ENCODE measurements around the gene GGT5.

The GGT5 gene

GRCh38 chr22:24201681-24202614 lies 42.9 kb downstream of the GGT5 start:
- Histone ChIP-seq H3K79me1 (ENCODE audit: low read depth, low read length) (no peaks in the 10 kb centered on the region), H3K4me1 (ENCODE audit: control insufficient read depth in 2 of 2, insufficient read depth in 1 of 2, low read depth in 1 of 2, low read length in 2 of 2) (no peaks in the 10 kb centered on the region), H3K27ac (replicated peaks; ENCODE audit: low read length) (no peak overlapping the region), H2BK5ac (ENCODE audit: low read length) (no peak overlapping the region), H3K4me3 (ENCODE audit: low read length in 2 of 2) (no peak overlapping the region), H3K4ac (ENCODE audit: low read length) (no peak overlapping the region), H2BK120ac (ENCODE audit: low read depth, low read length) (no peak overlapping the region), H2AK5ac (ENCODE audit: low read depth, low read length) (no peak overlapping the region), H4K8ac (ENCODE audit: low read depth, low read length) (no peak overlapping the region), H3K27me3 (ENCODE audit: control insufficient read depth in 3 of 3, insufficient read depth in 3 of 3, low read depth in 1 of 3, low read length in 3 of 3) (no peaks in the 10 kb centered on the region), H3K9me3 (replicated peaks in 1 of 2; ENCODE audit: control insufficient read depth in 2 of 2, insufficient read depth in 1 of 2, low read depth in 1 of 2, low read length in 2 of 2) (peaks cover 0 to 14% of the 10 kb centered on the region in 2 donors), H2BK12ac (ENCODE audit: low read length) (no peak overlapping the region), H2BK15ac (ENCODE audit: low read length) (no peak overlapping the region), H3K4me2 (ENCODE audit: insufficient read depth, low read length, poor library complexity, severe bottlenecking) (no peak overlapping the region), H3K9ac (ENCODE audit: low read depth, low read length, poor library complexity) (no peak overlapping the region), H3K23ac (ENCODE audit: low read depth, low read length, poor library complexity) (no peak overlapping the region), H4K91ac (ENCODE audit: low read depth, low read length, poor library complexity) (no peak overlapping the region), H3K14ac (ENCODE audit: low read length) (no peak overlapping the region), H3K18ac (ENCODE audit: low read length) (no peak overlapping the region), H2AFZ (ENCODE audit: low read length) (no peak overlapping the region), H3K36me3 (replicated peaks in 1 of 2; ENCODE audit: control insufficient read depth in 2 of 2, insufficient read depth in 2 of 2, low read length in 2 of 2) (no peaks in the 10 kb centered on the region)
- DNase-seq (ENCODE audit: low spot score), result no peak
- no CpG with 5 or more reads among the region's 26 CpGs for WGBS, 2 donors (ENCODE audit: extremely low coverage in 2 of 2, insufficient read length in 2 of 2, insufficient replicate concordance in 1 of 2)

GRCh38 chr22:24200619-24201212 lies 44.2 kb downstream of the GGT5 start:
- Histone ChIP-seq H2BK15ac (ENCODE audit: low read length) (no peak overlapping the region), H3K4me3 (ENCODE audit: low read length in 2 of 2) (no peak overlapping the region), H3K4ac (ENCODE audit: low read length) (no peak overlapping the region), H2AK5ac (ENCODE audit: low read depth, low read length) (no peak overlapping the region), H2AFZ (ENCODE audit: low read length) (no peak overlapping the region), H3K79me1 (ENCODE audit: low read depth, low read length) (no peaks in the 10 kb centered on the region), H2BK5ac (ENCODE audit: low read length) (no peak overlapping the region), H3K14ac (ENCODE audit: low read length) (no peak overlapping the region), H2BK12ac (ENCODE audit: low read length) (no peak overlapping the region), H3K4me1 (ENCODE audit: control insufficient read depth in 2 of 2, insufficient read depth in 1 of 2, low read depth in 1 of 2, low read length in 2 of 2) (no peaks in the 10 kb centered on the region), H3K9me3 (replicated peaks in 1 of 2; ENCODE audit: control insufficient read depth in 2 of 2, insufficient read depth in 1 of 2, low read depth in 1 of 2, low read length in 2 of 2) (peaks cover 0 to 11% of the 10 kb centered on the region in 2 donors), H4K8ac (ENCODE audit: low read depth, low read length) (no peak overlapping the region), H3K18ac (ENCODE audit: low read length) (no peak overlapping the region), H3K27me3 (ENCODE audit: control insufficient read depth in 3 of 3, insufficient read depth in 3 of 3, low read depth in 1 of 3, low read length in 3 of 3) (no peaks in the 10 kb centered on the region), H3K9ac (ENCODE audit: low read depth, low read length, poor library complexity) (no peak overlapping the region), H3K4me2 (ENCODE audit: insufficient read depth, low read length, poor library complexity, severe bottlenecking) (no peak overlapping the region), H3K36me3 (replicated peaks in 1 of 2; ENCODE audit: control insufficient read depth in 2 of 2, insufficient read depth in 2 of 2, low read length in 2 of 2) (no peaks in the 10 kb centered on the region), H2BK120ac (ENCODE audit: low read depth, low read length) (no peak overlapping the region), H4K91ac (ENCODE audit: low read depth, low read length, poor library complexity) (no peak overlapping the region), H3K23ac (ENCODE audit: low read depth, low read length, poor library complexity) (no peak overlapping the region), H3K27ac (replicated peaks; ENCODE audit: low read length) (no peak overlapping the region)
- no CpG with 5 or more reads among the region's 7 CpGs for WGBS, 2 donors (ENCODE audit: extremely low coverage in 2 of 2, insufficient read length in 2 of 2, insufficient replicate concordance in 1 of 2)
- no peak for DNase-seq (ENCODE audit: low spot score)

DNA sequence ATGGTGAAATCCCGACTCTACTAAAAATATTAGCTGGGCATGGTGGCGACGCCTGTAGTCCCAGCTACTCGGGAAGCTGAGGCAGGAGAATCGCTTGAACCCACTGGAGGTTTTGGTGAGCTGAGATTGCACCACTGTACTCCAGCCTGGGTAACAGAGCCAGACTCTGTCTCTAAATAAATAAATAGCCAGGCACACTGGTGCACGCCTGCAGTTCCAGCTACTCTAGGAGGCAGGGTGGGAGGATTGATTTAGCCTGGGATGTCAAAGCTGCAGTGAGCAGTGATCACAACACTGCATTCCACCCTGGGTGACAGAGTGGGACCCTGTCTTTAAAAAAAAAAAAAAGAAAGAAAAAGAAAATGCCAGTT lies 46.2 kb downstream of the GGT5 start:
- Histone ChIP-seq H3K9ac (ENCODE audit: low read depth, low read length, poor library complexity) (no peak overlapping the region), H3K4me2 (ENCODE audit: insufficient read depth, low read length, poor library complexity, severe bottlenecking) (no peak overlapping the region), H3K9me3 (replicated peaks in 1 of 2; ENCODE audit: control insufficient read depth in 2 of 2, insufficient read depth in 1 of 2, low read depth in 1 of 2, low read length in 2 of 2) (no peaks in the 10 kb centered on the region), H2BK12ac (ENCODE audit: low read length) (no peak overlapping the region), H3K18ac (ENCODE audit: low read length) (no peak overlapping the region), H4K91ac (ENCODE audit: low read depth, low read length, poor library complexity) (no peak overlapping the region), H2AK5ac (ENCODE audit: low read depth, low read length) (no peak overlapping the region), H3K27me3 (ENCODE audit: control insufficient read depth in 3 of 3, insufficient read depth in 3 of 3, low read depth in 1 of 3, low read length in 3 of 3) (no peaks in the 10 kb centered on the region), H3K36me3 (replicated peaks in 1 of 2; ENCODE audit: control insufficient read depth in 2 of 2, insufficient read depth in 2 of 2, low read length in 2 of 2) (no peaks in the 10 kb centered on the region), H3K79me1 (ENCODE audit: low read depth, low read length) (no peaks in the 10 kb centered on the region), H3K4me1 (ENCODE audit: control insufficient read depth in 2 of 2, insufficient read depth in 1 of 2, low read depth in 1 of 2, low read length in 2 of 2) (no peaks in the 10 kb centered on the region), H2BK15ac (ENCODE audit: low read length) (no peak overlapping the region), H2AFZ (ENCODE audit: low read length) (no peak overlapping the region), H4K8ac (ENCODE audit: low read depth, low read length) (no peak overlapping the region), H2BK5ac (ENCODE audit: low read length) (no peak overlapping the region), H3K14ac (ENCODE audit: low read length) (no peak overlapping the region), H3K4ac (ENCODE audit: low read length) (no peak overlapping the region), H3K23ac (ENCODE audit: low read depth, low read length, poor library complexity) (no peak overlapping the region), H3K4me3 (ENCODE audit: low read length in 2 of 2) (no peak overlapping the region), H3K27ac (replicated peaks; ENCODE audit: low read length) (no peak overlapping the region), H2BK120ac (ENCODE audit: low read depth, low read length) (no peak overlapping the region)
- WGBS, 2 donors (ENCODE audit: extremely low coverage in 2 of 2, insufficient read length in 2 of 2, insufficient replicate concordance in 1 of 2), result no CpG with 5 or more reads among the region's 6 CpGs
- no peak for DNase-seq (ENCODE audit: low spot score)

DNA sequence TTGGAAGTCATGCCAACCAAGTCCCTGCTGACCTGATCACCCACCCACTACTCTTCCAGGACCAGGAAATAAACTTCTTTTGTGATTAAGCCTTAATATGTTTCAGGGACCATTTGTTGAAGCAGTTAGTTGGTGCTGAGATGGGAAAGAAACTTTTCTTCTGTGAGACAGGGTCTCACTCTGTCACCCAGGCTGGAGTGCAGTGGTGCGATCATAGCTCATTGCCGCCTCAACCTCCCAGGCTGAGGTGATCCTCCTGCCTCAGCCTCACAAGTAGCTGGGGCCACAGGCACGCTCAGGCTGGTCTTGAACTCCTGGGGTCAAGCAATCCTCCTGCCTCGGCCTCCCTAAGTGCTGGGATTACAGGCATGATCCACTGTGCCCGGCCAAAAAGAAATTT lies 53.0 kb downstream of the GGT5 start:
- H2BK12ac ChIP-seq (ENCODE audit: low read length), result no peak overlapping the region
- H2BK5ac ChIP-seq (ENCODE audit: low read length), result no peak overlapping the region
- no peaks in the 10 kb centered on the region for H3K79me1 ChIP-seq (ENCODE audit: low read depth, low read length)
- H3K9ac ChIP-seq (ENCODE audit: low read depth, low read length, poor library complexity), result no peak overlapping the region
- no peaks in the 10 kb centered on the region for H3K4me1 ChIP-seq (ENCODE audit: control insufficient read depth in 2 of 2, insufficient read depth in 1 of 2, low read depth in 1 of 2, low read length in 2 of 2)
- DNase-seq (ENCODE audit: low spot score), result no peak
- no peaks in the 10 kb centered on the region for H3K36me3 ChIP-seq (replicated peaks in 1 of 2; ENCODE audit: control insufficient read depth in 2 of 2, insufficient read depth in 2 of 2, low read length in 2 of 2)
- H3K27me3 ChIP-seq (ENCODE audit: control insufficient read depth in 3 of 3, insufficient read depth in 3 of 3, low read depth in 1 of 3, low read length in 3 of 3), result no peaks in the 10 kb centered on the region
- peaks cover 0 to 2% of the 10 kb centered on the region in 2 donors for H3K9me3 ChIP-seq (replicated peaks in 1 of 2; ENCODE audit: control insufficient read depth in 2 of 2, insufficient read depth in 1 of 2, low read depth in 1 of 2, low read length in 2 of 2)
- no peak overlapping the region for H2BK120ac ChIP-seq (ENCODE audit: low read depth, low read length)
- no peak overlapping the region for H3K4me2 ChIP-seq (ENCODE audit: insufficient read depth, low read length, poor library complexity, severe bottlenecking)
- H2BK15ac ChIP-seq (ENCODE audit: low read length), result no peak overlapping the region
- H3K18ac ChIP-seq (ENCODE audit: low read length), result no peak overlapping the region
- no peak overlapping the region for H3K14ac ChIP-seq (ENCODE audit: low read length)
- H2AFZ ChIP-seq (ENCODE audit: low read length), result no peak overlapping the region
- WGBS, 2 donors (ENCODE audit: extremely low coverage in 2 of 2, insufficient read length in 2 of 2, insufficient replicate concordance in 1 of 2), result no CpG with 5 or more reads among the region's 5 CpGs
- H2AK5ac ChIP-seq (ENCODE audit: low read depth, low read length), result no peak overlapping the region
- no peak overlapping the region for H4K8ac ChIP-seq (ENCODE audit: low read depth, low read length)
- H3K27ac ChIP-seq (replicated peaks; ENCODE audit: low read length), result no peak overlapping the region
- no peak overlapping the region for H3K4me3 ChIP-seq (ENCODE audit: low read length in 2 of 2)
- H3K4ac ChIP-seq (ENCODE audit: low read length), result no peak overlapping the region
- H4K91ac ChIP-seq (ENCODE audit: low read depth, low read length, poor library complexity), result no peak overlapping the region
- no peak overlapping the region for H3K23ac ChIP-seq (ENCODE audit: low read depth, low read length, poor library complexity)
